SH-SY5Y (cell line): ENCODE data around the gene AKT3.

Source experiments
- GATA2 ChIP-seq: IDR thresholded peaks from 2 replicates; pipeline ENCODE4 v1.6.1; 2011; ENCODE audit warnings: mild to moderate bottlenecking, low read depth, low read length
- GATA3 ChIP-seq: IDR thresholded peaks from 2 replicates; pipeline ENCODE4 v1.6.1; 2011; ENCODE audit warnings: low read depth, mild to moderate bottlenecking, low read length, moderate library complexity

GRCh38 chr1:243796016-243796415 is 54.0 kb downstream of the AKT3 start:
- TF ChIP-seq GATA3 (no peak), GATA2 (no peak)
